Vagina (tissue), 2 donors: Measurements from ENCODE around the gene DENND1A. TPM values are rescaled to one million over a fixed set of nuclear protein-coding genes. Genes with fewer than 3 reads are reported as not detected.

Source experiments
- DNase-seq, 2 donors: peaks; one replicate each; pipeline ENCODE4 v3.0.0-alpha.2; 2017; ENCODE audit errors: extremely low spot score in 2 of 2
- H3K27ac ChIP-seq: fragments of 200-600 bp; sonication (generic); one replicate; pipeline ENCODE4 v1.5.1; 2019
- H3K27me3 ChIP-seq: fragments of 200-600 bp; sonication (generic); one replicate; pipeline ENCODE4 v1.5.1; 2019
- H3K36me3 ChIP-seq, 2 donors: fragments of 200-600 bp; sonication (generic); one replicate each; pipeline ENCODE4 v1.5.1; 2017 to 2019
- H3K4me1 ChIP-seq: fragments of 200-600 bp; sonication (generic); one replicate; pipeline ENCODE4 v1.5.1; 2019
- H3K4me3 ChIP-seq, 2 donors: fragments of 200-600 bp; sonication (generic); 1 replicate in 1 of 2; 2 replicates in 1 of 2; pipeline ENCODE4 v1.5.1; 2016 to 2019
- H3K9me3 ChIP-seq: fragments of 200-600 bp; sonication (generic); one replicate; pipeline ENCODE4 v1.5.1; 2019
- POLR2A ChIP-seq, 2 donors: fragments of 450-650 bp; IDR thresholded peaks; one replicate each; pipeline ENCODE4 v1.6.1; 2017; ENCODE audit warnings: antibody characterized with exemption in 2 of 2, mild to moderate bottlenecking in 2 of 2, moderate library complexity in 2 of 2
- POLR2AphosphoS5 ChIP-seq, 2 donors: sonication (generic); formaldehyde crosslinking; IDR thresholded peaks; one replicate each; pipeline ENCODE4 v1.9.0; 2017; ENCODE audit warnings: antibody characterized with exemption in 2 of 2, mild to moderate bottlenecking in 2 of 2, low read depth in 1 of 2; ENCODE audit not compliant: insufficient read depth in 1 of 2
- intact Hi-C: fragments of 100-400 bp; cut with DNase I; formaldehyde crosslinking; loops from one replicate; pipeline ENCODE4 v1.15.1; 2023
- total RNA-seq: library from RNA; depleted of rRNA; stranded (reverse); fragments of >200 nt; gene quantifications from one replicate; pipeline ENCODE4 v1.2.3, GENCODE V29; 2016
- TF ChIP-seq, protein P1 (sequence below), 3 experiments: fragments of 450-650 bp in 2 of 3; fragments of 200-600 bp in 1 of 3; sonication (generic) in 1 of 3; IDR thresholded peaks; one replicate each; pipeline ENCODE4 v1.5.1; 2017 to 2019; ENCODE audit warnings: antibody characterized with exemption in 3 of 3, mild to moderate bottlenecking in 2 of 3, moderate library complexity in 2 of 3

Gene DENND1A
- total RNA-seq, 1 donor from 2014 or later = 20.4 TPM

DNA sequence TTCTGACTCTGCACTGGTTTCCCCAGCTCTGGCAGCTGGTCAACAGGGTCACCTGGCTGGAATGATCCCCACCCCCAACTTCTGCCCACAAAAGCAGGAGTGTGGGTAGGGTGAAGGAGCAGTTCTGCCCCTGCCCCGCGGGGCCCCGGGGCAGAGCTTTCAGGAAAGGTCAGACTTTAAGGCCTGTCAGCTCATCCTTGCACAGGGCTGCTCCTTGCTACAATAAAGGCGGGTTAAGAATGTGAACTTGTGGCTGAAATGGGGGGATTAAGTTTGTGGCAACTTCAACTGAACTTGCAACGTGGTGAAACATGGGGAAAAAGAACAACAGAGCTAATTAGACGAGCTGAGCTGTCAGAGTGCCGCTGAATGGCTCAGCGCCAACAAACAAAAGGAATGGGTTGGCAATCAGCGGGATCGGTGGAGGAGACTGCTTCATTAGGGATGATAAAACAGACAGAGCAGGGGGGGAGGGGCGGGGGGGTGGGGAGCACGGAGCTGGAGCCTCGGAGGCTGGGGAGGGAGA, 523.2 kb downstream of the DENND1A start:
- H3K27ac ChIP-seq = no peak overlapping the region
- peaks cover 7% of the 10 kb centered on the region for H3K4me1 ChIP-seq
- no peak for DNase-seq
- no peaks in the 10 kb centered on the region for H3K9me3 ChIP-seq
- H3K36me3 ChIP-seq = peaks cover 0 to 3% of the 10 kb centered on the region in 2 donors
- H3K4me3 ChIP-seq = no peak overlapping the region
- no peaks in the 10 kb centered on the region for H3K27me3 ChIP-seq
- TF ChIP-seq, protein P1, sequence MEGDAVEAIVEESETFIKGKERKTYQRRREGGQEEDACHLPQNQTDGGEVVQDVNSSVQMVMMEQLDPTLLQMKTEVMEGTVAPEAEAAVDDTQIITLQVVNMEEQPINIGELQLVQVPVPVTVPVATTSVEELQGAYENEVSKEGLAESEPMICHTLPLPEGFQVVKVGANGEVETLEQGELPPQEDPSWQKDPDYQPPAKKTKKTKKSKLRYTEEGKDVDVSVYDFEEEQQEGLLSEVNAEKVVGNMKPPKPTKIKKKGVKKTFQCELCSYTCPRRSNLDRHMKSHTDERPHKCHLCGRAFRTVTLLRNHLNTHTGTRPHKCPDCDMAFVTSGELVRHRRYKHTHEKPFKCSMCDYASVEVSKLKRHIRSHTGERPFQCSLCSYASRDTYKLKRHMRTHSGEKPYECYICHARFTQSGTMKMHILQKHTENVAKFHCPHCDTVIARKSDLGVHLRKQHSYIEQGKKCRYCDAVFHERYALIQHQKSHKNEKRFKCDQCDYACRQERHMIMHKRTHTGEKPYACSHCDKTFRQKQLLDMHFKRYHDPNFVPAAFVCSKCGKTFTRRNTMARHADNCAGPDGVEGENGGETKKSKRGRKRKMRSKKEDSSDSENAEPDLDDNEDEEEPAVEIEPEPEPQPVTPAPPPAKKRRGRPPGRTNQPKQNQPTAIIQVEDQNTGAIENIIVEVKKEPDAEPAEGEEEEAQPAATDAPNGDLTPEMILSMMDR (IDR thresholded peaks at IDR 0.05) = no peak
- TF ChIP-seq POLR2A (IDR thresholded peaks at IDR 0.05) (no peak), POLR2AphosphoS5 (IDR thresholded peaks at IDR 0.05; ENCODE audit: insufficient read depth in 1 of 2, low read depth in 1 of 2) (no peak)
- intact Hi-C loops = no loop called here

DNA sequence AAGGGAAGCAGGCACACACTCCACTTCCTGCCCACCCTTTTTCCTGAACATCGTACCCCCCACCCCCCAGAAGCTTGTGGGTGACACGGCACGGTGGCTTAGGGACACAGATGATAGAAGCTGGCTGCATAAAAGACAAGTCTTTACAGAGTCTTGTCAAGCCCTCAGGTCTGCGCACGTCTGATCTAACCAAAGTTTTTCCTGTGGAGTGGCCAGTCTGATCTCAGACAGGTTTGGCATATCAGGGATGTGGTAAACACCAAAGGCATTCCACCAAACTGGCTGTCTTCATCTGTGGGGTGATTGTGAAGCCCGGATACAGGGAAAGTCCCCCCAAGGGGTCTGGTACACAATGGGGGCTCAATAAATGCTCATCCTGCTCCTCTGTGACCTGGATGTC, 523.9 kb downstream of the DENND1A start:
- Histone ChIP-seq H3K4me3 (no peak overlapping the region), H3K9me3 (no peaks in the 10 kb centered on the region), H3K4me1 (peaks cover 7% of the 10 kb centered on the region), H3K27ac (no peak overlapping the region), H3K36me3 (peaks cover 0 to 3% of the 10 kb centered on the region in 2 donors), H3K27me3 (no peaks in the 10 kb centered on the region)
- TF ChIP-seq, protein P1 (IDR thresholded peaks at IDR 0.05) = no peak
- TF ChIP-seq POLR2AphosphoS5 (IDR thresholded peaks at IDR 0.05; ENCODE audit: insufficient read depth in 1 of 2, low read depth in 1 of 2) (no peak), POLR2A (IDR thresholded peaks at IDR 0.05) (no peak)
- intact Hi-C loops = no loop called here
- no peak for DNase-seq

DNA sequence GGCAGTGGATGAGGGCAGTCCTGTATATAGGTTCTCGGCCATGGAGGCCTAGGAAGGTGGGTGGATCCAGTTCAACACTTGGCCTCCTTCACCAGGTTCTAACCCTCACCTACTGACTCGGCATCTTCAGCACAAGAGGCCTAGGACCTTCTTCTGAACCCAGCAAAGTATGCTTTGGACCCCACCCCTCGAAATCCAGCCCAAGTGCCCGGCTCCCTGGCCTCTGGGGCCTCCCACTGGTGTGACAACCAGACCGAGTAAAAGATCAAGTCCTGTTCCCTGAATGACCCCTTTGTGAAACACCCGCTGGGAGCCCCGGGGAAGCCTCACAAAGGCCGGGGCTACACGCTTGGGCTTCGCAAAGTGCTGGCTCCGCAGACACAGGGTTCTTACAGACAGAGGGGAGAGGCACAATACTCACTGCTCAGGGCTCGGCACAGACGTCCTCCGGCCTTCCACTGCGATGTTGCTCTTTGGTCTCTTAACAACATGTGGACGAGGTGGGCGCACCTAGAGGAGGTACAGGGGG, 526.9 kb downstream of the DENND1A start:
- H3K27me3 ChIP-seq = no peaks in the 10 kb centered on the region

DNA sequence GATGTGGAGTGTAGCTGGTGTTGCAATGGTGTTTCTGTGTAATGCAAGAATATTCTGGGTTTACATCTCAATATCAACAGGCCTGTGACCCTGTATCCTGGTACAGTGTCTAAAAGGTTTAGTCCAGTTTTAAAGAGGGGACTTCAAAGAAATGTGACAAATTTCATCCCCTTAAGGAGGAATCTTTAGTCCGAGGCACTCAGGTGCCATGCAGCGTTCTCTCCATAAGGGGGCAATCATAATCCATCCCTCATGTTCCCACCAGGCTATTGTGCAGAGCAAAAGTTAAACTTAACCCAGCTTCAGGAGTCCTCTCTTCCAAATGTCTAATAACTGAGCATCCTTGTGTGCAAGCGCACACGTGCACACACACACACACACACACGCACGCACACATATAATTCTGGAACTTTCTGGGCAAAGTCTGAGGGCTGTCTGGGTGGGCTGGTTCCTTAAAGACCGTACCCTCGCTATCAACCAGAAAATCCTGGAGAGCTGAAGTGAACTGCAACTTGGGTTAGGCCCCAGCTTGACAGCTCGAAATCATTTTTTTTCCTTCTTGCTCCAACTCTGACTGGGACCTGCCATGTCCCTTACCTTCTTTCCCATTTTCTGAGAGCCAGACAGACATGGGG, 527.9 kb downstream of the DENND1A start:
- Histone ChIP-seq H3K27ac (no peak overlapping the region), H3K27me3 (no peaks in the 10 kb centered on the region), H3K4me3 (no peak overlapping the region), H3K9me3 (no peaks in the 10 kb centered on the region), H3K4me1 (peaks cover 6% of the 10 kb centered on the region), H3K36me3 (peaks cover 0 to 3% of the 10 kb centered on the region in 2 donors)
- TF ChIP-seq POLR2A (IDR thresholded peaks at IDR 0.05) = no peak
- TF ChIP-seq, protein P1 (IDR thresholded peaks at IDR 0.05) = peak in 1 of 3 experiments; percentile 43
- intact Hi-C loops = no loop called here
- DNase-seq = no peak

More for the DNA sequence above, 526.9 kb downstream of the DENND1A start:
- TF ChIP-seq POLR2A (IDR thresholded peaks at IDR 0.05) = no peak
- TF ChIP-seq POLR2AphosphoS5 (IDR thresholded peaks at IDR 0.05; ENCODE audit: insufficient read depth in 1 of 2, low read depth in 1 of 2) = no peak
- TF ChIP-seq, protein P1 (IDR thresholded peaks at IDR 0.05) = no peak
- H3K36me3 ChIP-seq = peaks cover 0 to 3% of the 10 kb centered on the region in 2 donors
- intact Hi-C loops = no loop called here
- DNase-seq = no peak
- no peaks in the 10 kb centered on the region for H3K9me3 ChIP-seq
- H3K27ac ChIP-seq = no peak overlapping the region
- peaks cover 7% of the 10 kb centered on the region for H3K4me1 ChIP-seq
- H3K4me3 ChIP-seq = no peak overlapping the region

DNA sequence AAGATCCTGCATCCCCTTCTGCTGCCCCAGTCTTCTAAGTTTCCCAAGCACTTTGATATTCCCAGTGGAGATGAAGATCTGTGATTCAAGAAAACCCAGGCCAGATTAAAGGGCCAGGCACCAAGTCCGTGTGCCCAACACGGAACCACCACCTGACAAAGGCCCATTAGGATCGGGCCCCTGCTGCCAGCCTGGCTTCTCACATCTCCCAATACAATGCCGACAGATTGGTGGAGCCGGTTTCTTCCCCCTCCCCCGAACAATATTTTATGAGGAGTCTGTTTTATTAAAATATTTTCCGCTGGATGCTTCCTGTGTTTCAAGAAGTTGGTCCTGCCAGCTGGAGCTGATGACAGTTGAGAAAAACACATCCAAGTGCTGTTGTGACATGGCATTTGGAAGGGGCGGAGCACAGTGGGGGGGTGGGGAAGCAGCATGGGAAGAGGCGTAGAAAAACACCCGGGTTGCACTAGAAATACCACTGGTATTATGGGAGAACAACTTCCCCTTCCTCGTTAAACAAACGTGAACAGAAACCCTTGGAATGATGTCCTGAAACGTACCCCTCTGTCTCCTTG, 528.9 kb downstream of the DENND1A start:
- no peaks in the 10 kb centered on the region for H3K27me3 ChIP-seq
- peaks cover 0 to 3% of the 10 kb centered on the region in 2 donors for H3K36me3 ChIP-seq
- no peak for DNase-seq
- no peaks in the 10 kb centered on the region for H3K4me1 ChIP-seq
- H3K4me3 ChIP-seq = no peak overlapping the region
- intact Hi-C loops = no loop called here
- TF ChIP-seq POLR2A (IDR thresholded peaks at IDR 0.05) (no peak), POLR2AphosphoS5 (IDR thresholded peaks at IDR 0.05; ENCODE audit: insufficient read depth in 1 of 2, low read depth in 1 of 2) (no peak)
- TF ChIP-seq, protein P1 (IDR thresholded peaks at IDR 0.05) = no peak
- H3K27ac ChIP-seq = no peak overlapping the region
- H3K9me3 ChIP-seq = no peaks in the 10 kb centered on the region
